NCI-H524 treated with DMSO at 0.1 percent for 48 hours (cell line): Measurements from ENCODE around the gene GLRX3.

Source experiments
- DNase-seq: peaks from one replicate; lab custom pipeline; 2025; lab: John Stamatoyannopoulos, UW

GLRX3 gene

DNA sequence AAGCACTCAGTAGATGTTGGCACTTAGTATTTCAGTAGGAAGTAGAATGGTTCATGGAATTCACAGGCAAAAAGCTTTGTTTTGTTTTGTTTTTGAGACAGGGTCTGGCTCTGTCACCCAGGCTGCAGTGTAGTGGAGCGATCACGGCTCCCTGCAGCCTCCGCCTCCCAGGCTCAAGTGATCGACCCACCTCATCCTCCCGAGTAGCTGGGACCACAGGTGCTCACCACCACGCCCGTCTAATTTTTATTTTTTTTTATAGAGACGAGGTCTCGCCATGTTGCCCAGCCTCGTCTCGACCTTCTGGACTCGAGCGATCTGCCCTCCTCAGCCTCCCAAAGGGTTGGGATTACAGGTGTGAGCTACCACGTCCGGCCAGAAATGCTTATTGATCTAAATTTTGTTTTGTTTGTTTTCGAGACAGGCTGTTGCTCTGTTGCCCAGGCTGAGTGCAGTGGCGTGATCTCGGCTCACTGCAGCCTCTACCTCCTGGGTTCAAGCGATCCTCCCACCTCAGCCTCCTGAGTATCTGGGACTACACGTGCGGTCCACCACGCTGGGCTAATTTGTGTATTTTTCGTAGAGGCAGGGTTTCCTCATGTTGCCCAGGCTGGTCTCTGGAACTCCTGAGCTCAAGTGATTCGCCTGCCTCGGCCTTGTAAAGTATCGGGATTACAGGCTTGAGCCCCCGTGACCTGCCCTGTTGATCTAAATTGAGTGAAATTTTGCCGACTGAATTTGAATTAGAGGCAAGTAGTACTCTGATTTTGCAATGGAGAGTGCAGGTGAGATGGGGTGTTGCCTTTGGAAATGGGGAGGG, 1.7 kb downstream of the GLRX3 start:
- no peak for DNase-seq

DNA sequence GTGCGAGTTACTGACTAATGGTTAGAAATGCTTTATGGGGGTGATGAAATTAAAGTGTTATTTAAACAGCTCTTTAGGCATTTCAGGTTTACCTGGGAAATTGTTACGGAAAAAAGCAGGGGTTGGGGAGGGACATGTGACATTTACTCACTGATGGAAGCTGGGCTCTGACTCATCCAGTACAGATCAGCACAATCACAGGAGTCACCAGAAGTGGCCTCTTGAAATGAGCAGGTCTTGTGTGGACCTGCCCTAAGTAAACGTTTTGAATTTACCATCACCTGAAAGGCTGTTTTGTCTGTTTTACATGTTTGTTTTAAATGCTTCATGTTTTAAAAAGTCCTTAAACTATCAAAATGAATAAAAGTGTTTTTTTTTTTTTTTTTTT, 2.3 kb downstream of the GLRX3 start:
- no peak for DNase-seq

DNA sequence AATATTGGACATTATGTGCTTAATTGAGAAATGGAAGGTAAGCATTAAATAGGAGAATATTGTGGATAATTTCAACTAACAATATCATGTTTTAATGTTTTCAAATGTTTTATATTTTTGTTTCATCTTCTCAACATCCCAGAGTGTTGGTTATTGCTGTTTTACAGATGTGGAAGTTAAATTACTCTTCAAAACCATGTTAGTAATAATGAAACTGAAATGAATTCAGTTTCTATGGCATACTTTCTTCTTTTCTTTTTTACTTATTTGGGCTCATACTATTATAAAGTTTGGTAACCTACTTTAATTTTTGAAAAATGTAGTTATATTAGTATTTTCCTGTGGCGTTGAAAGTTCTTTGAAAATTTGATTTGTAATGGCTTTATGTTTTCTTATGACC, 4.2 kb downstream of the GLRX3 start:
- no peak for DNase-seq

DNA sequence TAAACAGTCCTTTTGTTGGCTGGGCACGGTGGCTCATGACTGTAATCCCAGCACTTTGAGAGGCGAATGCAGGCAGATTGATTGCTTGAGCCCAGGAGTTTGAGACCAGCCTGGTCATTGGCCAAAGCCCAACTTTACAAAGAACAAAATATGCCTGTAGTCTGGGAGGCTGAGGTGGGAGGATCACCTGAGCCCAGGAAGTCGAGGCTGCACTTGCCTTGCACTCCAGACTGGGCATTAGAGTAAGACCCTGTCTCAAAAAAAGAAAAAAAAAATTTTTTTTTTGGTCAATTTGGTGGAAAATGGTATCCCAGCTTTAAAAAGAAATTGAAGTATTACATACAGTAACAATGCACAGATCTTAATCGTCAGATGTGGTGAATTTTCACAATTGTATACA, 4.8 kb downstream of the GLRX3 start:
- no peak for DNase-seq

DNA sequence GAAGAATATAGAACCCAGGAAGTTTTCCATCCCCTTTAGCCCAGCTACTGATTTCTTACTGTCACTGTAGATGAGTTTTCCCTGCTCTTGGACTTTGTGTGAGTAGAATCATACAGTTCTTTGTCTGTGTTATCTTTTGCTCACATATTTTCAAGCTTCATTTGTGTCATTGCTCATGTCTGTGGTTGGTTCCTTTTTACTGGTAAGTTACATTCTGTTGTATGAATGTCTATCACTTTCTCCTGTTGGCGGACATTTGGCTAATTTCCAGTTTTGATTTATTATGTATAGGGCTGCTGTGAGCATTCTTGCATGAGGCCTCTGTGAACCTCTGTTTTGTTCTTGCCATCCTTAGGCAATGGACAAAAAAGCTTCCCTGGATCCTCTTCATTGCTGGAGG, 5.3 kb downstream of the GLRX3 start:
- no peak for DNase-seq

DNA sequence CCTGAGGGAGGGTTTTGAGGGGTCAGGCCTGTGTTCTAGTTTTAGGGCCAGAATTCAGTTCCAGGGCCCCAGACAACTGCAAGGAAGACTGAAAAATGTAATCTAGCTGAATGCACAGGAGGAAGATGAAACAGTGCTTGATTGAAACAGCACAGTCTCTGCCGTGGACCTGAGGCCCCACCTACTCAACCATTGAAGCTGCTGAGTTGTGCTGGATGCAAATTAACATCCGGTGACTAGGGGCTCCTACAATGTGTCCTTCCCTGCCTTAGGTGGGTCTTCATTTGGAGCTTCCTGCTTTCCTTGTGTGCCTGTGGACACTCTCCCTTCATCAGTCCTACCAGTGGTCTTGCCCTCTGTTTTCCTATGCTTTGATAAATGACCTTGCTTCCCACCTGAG, 5.7 kb downstream of the GLRX3 start:
- no peak for DNase-seq

DNA sequence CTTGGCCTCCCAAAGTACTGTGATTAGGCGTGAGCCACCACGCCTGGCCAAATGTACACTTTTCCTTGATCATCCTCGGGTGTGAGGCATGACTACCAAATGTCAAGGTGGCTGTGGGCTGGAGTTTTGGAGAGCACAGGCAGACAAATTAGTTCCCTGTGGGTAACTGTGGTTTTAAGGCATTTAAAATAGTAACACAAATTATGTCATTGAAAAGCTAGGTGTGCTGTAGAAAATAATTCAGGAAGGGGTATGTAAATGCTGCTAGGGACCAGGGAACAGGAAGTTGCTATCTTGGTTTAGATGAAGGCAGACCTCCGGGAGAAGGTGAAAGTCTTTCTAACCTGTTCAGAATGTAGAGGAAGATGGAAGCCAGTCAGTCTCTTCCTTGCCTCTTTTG, 9.9 kb downstream of the GLRX3 start:
- DNase-seq, result no peak

DNA sequence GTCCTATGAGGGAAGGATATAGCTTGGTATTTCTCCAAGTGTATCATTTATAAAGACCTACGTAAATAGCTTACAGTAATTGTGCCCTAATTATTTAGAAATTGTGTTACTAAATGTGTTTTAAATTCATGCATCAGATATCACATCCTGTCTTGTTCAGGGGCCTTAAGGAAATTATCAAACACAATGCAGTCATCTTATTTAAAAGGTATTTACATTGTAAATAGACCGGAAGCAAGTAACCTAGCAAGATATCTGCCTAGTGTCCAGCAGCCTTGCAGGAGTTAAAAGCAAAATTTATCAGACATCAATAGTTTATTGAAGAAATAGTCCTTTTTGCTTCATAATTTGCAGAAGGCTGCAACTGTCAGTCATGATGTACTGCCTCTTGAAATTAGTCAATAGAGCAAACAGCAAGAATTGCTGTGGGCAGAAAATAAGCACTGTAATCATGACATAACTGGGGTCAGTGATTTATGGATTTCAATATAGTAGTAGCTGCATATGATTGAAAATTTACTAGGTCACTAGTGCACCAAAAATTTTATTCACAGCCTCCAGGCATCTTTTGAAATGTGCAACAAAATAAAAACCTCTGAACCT, 23.1 kb downstream of the GLRX3 start:
- DNase-seq, result no peak

DNA sequence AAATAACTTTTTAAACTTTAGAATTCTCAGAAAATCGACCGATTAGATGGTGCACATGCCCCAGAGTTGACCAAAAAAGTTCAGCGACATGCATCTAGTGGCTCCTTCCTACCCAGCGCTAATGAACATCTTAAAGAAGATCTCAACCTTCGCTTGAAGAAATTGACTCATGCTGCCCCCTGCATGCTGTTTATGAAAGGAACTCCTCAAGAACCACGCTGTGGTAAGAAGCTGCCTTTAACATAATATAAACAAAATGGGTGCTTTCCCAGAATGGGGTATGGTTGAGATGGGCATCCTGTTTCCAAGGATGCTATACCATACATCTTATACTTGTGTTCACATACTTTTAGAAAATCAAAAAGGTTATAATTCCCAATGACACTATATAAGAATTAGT, 24.6 kb downstream of the GLRX3 start:
- no peak for DNase-seq

DNA sequence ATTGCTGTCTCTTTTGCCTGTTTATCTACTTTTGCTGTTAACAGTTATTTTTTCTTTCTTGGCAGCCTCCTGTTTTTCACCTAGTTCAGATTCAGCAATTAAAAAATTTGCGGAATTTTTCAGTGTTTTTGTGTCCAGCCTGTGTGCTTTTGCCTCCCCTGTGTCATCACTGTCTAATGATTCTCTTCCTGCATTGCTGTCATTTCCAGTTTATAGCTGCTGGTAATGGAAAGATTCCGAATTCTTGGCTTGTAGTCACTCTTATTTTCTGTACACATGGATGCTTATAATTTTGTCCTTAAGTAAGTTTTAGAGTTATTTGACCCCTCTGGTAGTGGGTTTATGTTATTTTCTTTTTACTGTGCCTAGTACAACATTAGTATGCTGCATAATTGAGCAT, 25.1 kb downstream of the GLRX3 start:
- no peak for DNase-seq

DNA sequence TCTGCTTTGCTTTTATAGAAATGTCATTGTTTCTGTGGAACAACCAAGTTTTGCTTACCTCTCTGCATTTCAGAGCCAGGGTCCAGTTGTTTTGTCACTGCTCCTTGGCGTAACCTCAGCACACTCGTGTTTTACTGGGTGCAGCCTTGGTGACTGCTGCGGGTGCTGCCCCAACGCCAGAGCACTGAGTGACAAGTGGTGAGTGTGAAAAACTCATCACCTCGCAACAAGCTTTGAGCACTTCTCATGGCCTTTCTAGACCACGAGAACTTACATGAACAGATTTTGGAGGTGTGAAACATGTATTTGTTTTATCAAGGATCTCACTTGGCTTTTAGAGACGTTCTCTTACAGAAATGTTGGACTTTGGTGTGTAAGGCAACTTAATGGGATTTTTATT, 31.0 kb downstream of the GLRX3 start:
- no peak for DNase-seq

DNA sequence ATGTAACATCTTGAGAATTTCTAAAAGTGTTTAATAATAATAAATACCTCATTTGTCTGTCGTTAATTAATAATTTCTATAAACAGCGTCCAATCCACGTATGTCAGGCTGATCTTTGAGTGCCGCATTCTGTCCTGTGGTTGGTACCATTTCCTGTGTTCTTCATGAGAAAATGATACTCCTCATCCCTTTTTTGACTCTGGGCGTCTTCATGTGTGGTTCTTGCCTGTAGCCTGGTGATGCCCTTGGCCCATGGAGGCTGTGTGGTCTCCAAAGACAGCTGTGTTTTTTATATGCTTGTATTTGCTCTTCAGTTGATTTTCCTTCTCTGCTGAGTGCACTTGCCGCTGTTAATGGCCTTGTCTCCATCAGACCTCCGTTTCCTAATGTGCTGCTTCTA, 31.5 kb downstream of the GLRX3 start:
- DNase-seq, result no peak

DNA sequence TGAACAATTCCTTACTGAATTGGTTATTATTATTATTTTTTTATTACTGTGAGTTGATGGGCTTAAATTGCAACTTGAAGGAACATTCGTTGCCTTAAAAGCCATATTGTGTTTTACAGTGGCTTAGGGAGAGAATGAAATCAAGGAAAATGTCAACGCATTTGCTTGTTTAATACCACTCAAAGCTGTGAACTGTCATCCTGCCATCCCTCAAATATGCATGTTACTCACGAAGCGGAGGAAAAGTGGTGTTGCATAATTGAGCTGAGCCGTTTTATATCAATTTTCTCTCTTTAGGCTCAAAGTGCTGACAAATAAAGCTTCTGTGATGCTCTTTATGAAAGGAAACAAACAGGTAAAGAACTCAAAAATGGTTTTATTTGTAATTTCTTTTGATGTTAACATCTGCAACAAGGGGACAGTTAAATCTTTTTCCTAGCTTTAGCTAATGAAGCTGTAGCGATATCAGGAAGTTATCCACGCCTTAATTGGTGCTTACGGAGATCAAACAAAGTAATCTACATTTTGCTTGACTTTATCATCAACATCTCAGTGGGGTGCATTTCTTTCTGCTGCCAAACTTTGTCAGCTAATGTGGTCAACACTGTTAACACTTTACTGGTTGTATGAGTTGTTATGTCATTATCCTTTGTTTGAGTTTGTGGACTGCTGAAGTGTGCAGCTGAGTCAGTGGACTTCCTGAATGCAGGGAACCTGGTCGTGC, 33.1 kb downstream of the GLRX3 start:
- DNase-seq, result no peak

DNA sequence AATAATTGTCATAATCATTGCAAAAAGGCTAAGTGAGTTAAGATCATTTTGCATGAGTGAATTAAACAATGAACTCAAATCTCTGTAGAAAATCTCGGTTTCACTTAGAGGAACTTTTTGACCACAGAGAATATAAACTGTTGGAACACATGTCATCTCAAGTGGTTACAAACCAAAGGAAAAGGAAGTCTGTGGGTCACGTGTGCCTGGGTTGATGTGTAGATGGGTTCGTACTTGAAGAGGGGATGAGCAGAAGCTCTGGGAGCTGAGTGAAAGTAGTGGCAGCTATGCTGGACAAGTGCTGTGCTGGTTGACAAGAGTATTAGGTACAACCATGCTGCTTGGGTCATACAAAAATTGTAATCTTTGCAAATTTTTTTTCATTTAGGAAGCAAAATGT, 35.0 kb downstream of the GLRX3 start:
- DNase-seq, result no peak

DNA sequence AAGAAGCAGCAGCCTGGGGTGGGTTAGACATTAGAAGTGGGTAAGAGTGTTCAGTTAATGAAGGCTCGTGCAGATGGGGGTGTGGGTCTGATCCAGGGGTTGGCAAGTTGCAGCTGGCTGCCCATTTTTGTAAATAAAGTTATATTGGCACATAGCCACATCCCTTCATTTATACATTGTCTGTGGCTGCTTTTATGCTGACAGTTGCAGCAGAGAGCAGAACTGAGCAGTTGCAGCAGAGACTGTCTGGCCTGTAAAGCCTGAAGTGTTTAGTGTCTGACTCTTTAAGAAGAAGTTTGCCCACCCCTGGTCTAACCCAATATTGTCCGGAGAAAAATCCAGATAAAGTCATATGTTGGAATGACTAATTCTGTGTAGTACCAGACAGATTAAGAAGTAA, 38.1 kb downstream of the GLRX3 start:
- no peak for DNase-seq

DNA sequence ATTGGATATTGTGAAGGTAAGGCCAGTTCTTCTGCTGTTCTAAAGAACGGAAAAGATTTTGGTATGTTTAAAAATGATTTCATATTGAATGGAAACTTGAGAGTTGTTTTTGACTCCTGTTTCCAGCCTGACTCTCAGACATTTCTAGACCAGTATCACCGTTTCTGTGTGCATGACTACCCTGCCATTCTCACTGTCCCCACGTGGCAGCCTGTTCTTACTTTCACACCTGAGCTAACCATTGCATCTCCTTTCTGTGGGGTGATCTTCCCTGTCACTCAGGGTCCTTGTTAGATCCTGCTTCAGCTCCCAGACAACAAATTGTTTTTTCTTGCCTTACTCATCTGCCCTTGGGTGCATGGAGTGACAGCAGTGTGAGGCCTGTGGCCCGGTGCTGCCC, 38.9 kb downstream of the GLRX3 start:
- DNase-seq, result no peak

DNA sequence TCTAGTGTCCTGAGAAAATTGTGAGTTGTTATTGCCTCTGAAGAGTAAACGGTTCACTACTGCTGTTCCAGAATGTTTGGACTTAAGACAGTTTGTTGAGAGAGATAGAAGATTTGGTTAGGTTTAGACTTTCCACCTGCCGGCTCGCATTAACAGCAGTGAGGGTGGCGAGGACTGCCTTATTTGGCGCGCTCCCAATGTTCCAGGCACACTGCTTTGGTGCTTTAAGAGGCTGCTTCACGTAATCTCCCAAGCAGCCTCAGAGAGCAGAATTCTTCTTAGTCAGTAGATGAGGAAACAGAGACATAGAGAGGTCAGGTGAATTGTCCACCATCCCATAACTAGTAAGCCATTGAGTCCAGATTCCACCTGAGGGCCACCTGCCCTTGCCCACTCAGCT, 41.1 kb downstream of the GLRX3 start:
- DNase-seq, result no peak

DNA sequence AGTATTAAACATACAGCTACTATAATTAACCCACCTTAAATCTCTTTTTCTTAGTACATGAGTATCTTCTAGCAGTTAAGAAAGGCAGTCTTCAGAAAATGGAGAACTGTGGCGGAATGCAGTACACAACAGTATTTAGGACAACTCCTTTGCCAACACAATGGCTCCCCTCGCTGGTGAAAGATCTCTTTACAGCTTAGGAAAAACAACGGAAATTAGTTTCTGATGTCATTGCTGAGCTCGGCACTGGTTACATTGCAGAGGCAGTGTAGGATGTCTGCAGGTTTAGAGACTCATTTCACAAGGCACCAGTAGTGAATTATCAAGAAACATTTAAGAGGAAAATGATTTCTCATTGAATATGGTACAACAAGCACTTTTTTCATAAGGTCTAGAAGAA, 43.4 kb downstream of the GLRX3 start:
- no peak for DNase-seq

DNA sequence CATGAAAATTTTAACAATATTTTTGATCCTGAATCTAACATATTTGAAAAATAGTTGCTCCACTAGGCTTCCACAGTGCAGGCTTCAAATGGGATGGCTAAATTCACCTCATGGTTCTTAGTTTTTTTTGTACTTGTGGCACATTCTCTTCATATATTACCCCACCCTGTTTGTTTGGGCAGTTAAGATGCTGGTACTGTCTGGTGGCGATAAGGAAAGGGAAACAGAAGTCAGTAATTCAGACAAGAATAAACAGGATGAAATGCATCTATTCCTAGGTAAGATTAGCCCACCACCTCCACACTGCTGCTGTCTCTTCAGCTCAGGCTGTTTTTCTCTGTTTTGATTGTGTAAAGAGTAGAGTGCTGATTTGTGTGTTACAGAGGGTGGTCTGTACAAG, 44.2 kb downstream of the GLRX3 start:
- DNase-seq, result no peak

DNA sequence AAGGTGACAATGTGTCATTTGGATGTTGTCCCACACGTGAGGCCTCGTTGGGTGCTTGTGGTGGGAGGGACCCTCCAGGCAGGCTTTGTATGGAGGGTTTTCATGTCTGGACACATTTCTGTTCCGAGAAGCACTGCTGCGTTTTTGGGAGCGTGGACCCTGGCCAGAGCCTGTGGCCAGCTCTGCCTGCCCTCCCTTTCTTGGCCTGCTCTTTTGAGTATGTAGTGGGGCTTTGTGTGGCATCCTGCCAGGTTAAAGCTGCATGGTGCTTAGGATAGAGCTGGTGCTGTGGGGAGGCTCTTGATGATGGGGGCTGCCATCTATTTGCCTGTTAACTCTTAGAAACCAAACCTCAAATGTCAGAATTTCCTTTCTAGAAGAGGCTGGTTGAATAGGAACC, 45.7 kb downstream of the GLRX3 start:
- DNase-seq, result no peak

DNA sequence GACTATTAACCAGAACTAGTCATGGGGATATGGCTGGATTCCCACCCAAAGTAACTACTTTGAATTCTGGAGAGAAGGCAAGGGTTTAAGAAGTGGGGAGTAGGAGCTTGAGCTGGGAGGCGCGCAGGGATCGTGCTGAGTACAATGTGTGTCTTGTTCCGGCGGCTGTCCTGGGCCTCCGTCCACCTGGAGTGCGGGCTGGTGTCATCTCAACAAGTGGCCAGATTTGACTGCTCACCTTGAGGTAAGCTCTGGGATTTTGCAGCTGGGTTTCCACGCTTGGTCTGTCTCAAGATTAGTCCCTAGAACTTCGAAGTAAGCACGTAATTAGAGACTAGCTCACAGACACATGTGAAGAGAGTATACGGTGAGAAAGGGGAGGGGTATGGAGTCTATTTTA, 49.4 kb downstream of the GLRX3 start:
- no peak for DNase-seq

DNA sequence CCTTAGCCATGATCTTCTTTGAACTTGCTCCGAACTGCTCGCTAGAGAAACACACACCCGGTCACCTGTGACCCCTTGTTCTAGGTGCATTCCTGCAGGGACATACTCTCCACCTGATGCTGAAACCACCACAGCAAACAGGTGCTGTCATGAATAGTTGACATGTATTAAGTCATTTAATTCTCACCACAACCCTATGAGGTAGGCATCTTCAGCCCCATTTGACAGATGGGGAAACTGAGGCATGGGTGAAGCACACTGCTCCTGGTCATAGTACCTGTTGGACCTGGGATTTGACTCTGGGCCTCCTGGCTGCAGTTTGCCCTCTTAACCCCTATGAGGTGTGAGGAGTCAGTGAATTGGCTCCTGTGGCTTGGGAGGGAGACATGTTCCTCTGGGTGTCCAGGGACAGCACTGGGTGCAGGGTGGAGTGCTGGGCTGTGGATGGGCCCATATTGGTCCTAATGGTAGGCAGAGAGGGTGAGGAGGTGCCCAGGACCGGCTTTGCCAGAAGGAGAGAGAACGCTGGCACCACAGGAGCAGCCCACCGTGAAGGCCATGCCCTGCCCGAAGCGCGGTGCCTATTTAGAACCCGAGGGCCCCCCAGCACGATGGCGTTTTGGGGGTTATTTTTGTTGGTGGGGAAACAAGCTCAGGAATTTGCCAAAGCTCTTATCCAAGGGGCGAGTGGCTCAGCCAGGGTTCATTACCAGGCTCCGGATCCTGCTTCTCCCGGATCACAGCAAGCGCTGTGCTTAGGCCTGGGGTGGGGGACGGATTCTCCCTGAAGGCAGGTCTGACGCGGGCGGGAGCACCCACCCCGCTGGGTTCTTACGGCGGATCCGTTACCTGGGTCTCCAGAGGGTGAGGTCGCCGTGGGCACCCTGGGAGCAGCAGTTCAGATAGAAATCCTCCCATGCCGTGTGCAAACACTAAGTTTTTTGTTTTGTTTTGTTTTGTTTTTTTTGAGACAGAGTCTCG, 52.3 kb downstream of the GLRX3 start:
- no peak for DNase-seq
